GM23248 (cell line): Measurements from ENCODE around the gene CELSR2. TPM values are rescaled to one million over a fixed set of nuclear protein-coding genes. Genes with fewer than 3 reads are reported as not detected.

Experiments used
- DNase-seq: peaks from one replicate; pipeline ENCODE4 v3.0.0-alpha.2; 2015
- H2AFZ ChIP-seq: fragments of 200-600 bp; sonication (generic); 2 replicates; pipeline ENCODE4 v1.6.1; 2016; ENCODE audit warnings: antibody characterized with exemption
- H3F3A ChIP-seq: fragments of 200-600 bp; sonication (generic); 2 replicates; pipeline ENCODE4 v1.6.1; 2016; ENCODE audit warnings: mild to moderate bottlenecking, antibody characterized with exemption, mixed run types; ENCODE audit not compliant: insufficient read depth
- H3K27ac ChIP-seq: fragments of 200-600 bp; sonication (generic); 2 replicates; pipeline ENCODE4 v1.5.1; 2016; ENCODE audit warnings: mild to moderate bottlenecking
- H3K27me3 ChIP-seq: fragments of 200-600 bp; sonication (generic); replicated peaks from 2 replicates; pipeline ENCODE4 v1.6.1; 2016; ENCODE audit warnings: mild to moderate bottlenecking; ENCODE audit not compliant: insufficient read depth
- H3K36me3 ChIP-seq: fragments of 200-600 bp; sonication (generic); 2 replicates; pipeline ENCODE4 v1.6.1; 2016; ENCODE audit warnings: low read depth, mild to moderate bottlenecking
- H3K4me1 ChIP-seq: fragments of 200-600 bp; sonication (generic); 2 replicates; pipeline ENCODE4 v1.6.1; 2016; ENCODE audit warnings: mild to moderate bottlenecking; ENCODE audit not compliant: insufficient read depth
- H3K4me2 ChIP-seq: fragments of 200-600 bp; sonication (generic); one replicate; pipeline ENCODE4 v1.6.1; 2016; ENCODE audit warnings: mild to moderate bottlenecking; ENCODE audit not compliant: unreplicated experiment
- H3K4me3 ChIP-seq: fragments of 200-600 bp; sonication (generic); 2 replicates; pipeline ENCODE4 v1.5.1; 2016; ENCODE audit warnings: mild to moderate bottlenecking
- H3K79me2 ChIP-seq: fragments of 200-600 bp; sonication (generic); 2 replicates; pipeline ENCODE4 v1.6.1; 2016; ENCODE audit warnings: mild to moderate bottlenecking; ENCODE audit not compliant: insufficient read depth
- H3K9ac ChIP-seq: fragments of 200-600 bp; sonication (generic); 2 replicates; pipeline ENCODE4 v1.6.1; 2016; ENCODE audit warnings: mild to moderate bottlenecking
- H3K9me2 ChIP-seq: fragments of 200-600 bp; sonication (generic); 2 replicates; pipeline ENCODE4 v1.6.1; 2016; ENCODE audit warnings: mixed run types, mild to moderate bottlenecking, moderate library complexity; ENCODE audit not compliant: insufficient read depth
- H3K9me3 ChIP-seq: fragments of 200-600 bp; sonication (generic); one replicate; pipeline ENCODE4 v1.6.1; 2017; ENCODE audit warnings: low read depth
- H4K20me1 ChIP-seq: fragments of 200-600 bp; sonication (generic); 2 replicates; pipeline ENCODE4 v1.6.0; 2016; ENCODE audit not compliant: insufficient read depth
- EZH2 ChIP-seq: fragments of 200-600 bp; sonication (generic); IDR thresholded peaks from 2 replicates; pipeline ENCODE4 v1.6.1; 2018; ENCODE audit warnings: antibody characterized with exemption, mild to moderate bottlenecking; ENCODE audit not compliant: insufficient read depth, poor library complexity, severe bottlenecking
- EZH2phosphoT487 ChIP-seq: fragments of 200-600 bp; sonication (generic); IDR thresholded peaks from 2 replicates; pipeline ENCODE4 v1.6.1; 2018; ENCODE audit warnings: antibody characterized with exemption, moderate library complexity, mild to moderate bottlenecking, low read depth; ENCODE audit not compliant: insufficient read depth
- WGBS, 2 experiments: methylation state at CpG; one replicate each; pipeline ENCODE4 v1.1.6; 2015 to 2017; ENCODE audit warnings: low lambda C conversion rate in 2 of 2, low coverage in 1 of 2; ENCODE audit errors: missing lambda C conversion rate in 2 of 2; 5-methylcytosine and 5-hydroxymethylcytosine counted together
- in situ Hi-C: fragments of 300-500 bp; cut with MboI; formaldehyde crosslinking; loops from 2 replicates; pipeline ENCODE4 v1.15.0; 2020
- polyA plus RNA-seq: library from polyadenylated mRNA; unstranded; fragments of >200 nt; fragmentation: Nextera tagmentation; extraction: Ambion mirVana; gene quantifications from 2 replicates; pipeline ENCODE4 v1.2.1, GENCODE V29; 2016
- total RNA-seq: library from RNA; depleted of rRNA; stranded (reverse); fragments of >200 nt; shearing (Covaris generic); gene quantifications from 2 replicates; pipeline ENCODE4 v1.2.3, GENCODE V29; 2014

CELSR2 gene
- total and polyA plus RNA-seq, 2 experiments from 2014 or later, result 0.11 to 0.32 TPM

GRCh38 chr1:109231066-109231465 is 18.3 kb upstream of the CELSR2 start:
- Histone ChIP-seq H3K9ac (no peak overlapping the region), H3K9me3 (no peaks in the 10 kb centered on the region), H3K9me2 (no peaks in the 10 kb centered on the region), H3F3A (peaks cover 22% of the 10 kb centered on the region), H3K4me3 (no peak overlapping the region), H3K79me2 (peaks cover 72% of the 10 kb centered on the region), H3K27ac (no peak overlapping the region), H2AFZ (no peak overlapping the region), H3K27me3 (no peaks in the 10 kb centered on the region), H3K36me3 (peaks cover 85% of the 10 kb centered on the region), H3K4me1 (peaks cover 9% of the 10 kb centered on the region; the same call in 1 of the 2 replicates), H4K20me1 (peaks cover 6% of the 10 kb centered on the region; the same call in 1 of the 2 replicates), H3K4me2 (no peak overlapping the region)
- TF ChIP-seq EZH2 (no peak), EZH2phosphoT487 (no peak)
- DNase-seq, result no peak
- in situ Hi-C loops, result no loop called here
- 54 to 61% methylated on average over 3 of the region's 3 CpGs for WGBS, 2 experiments

DNA sequence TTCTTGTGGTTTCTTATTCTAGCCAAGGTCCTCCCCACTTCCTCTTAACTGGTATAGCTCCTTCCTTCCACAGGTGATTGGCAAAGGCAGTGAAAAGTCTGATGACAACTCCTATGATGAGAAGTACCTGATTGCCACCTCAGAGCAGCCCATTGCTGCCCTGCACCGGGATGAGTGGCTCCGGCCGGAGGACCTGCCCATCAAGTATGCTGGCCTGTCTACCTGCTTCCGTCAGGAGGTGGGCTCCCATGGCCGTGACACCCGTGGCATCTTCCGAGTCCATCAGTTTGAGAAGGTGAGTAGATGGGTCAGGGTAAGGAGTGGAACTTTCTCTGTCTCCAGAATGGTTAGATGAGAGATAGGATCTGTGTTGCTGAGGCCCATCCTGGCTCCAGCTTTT is 14.2 kb upstream of the CELSR2 start:
- no peak for DNase-seq
- no peak overlapping the region for H3K9ac ChIP-seq
- no peak overlapping the region for H3K4me3 ChIP-seq
- H2AFZ ChIP-seq, result no peak overlapping the region
- no peaks in the 10 kb centered on the region for H3K9me2 ChIP-seq
- peaks cover 9% of the 10 kb centered on the region for H3K4me1 ChIP-seq
- peaks cover 55% of the 10 kb centered on the region for H3F3A ChIP-seq
- in situ Hi-C loops, result no loop called here
- H3K4me2 ChIP-seq, result no peak overlapping the region
- H3K27ac ChIP-seq, result no peak overlapping the region
- no peaks in the 10 kb centered on the region for H4K20me1 ChIP-seq
- peaks cover 85% of the 10 kb centered on the region for H3K36me3 ChIP-seq
- no peaks in the 10 kb centered on the region for H3K9me3 ChIP-seq
- TF ChIP-seq EZH2 (no peak), EZH2phosphoT487 (no peak)
- 93 to 94% methylated on average over 7 of the region's 7 CpGs for WGBS, 2 experiments
- H3K79me2 ChIP-seq, result peaks cover 33% of the 10 kb centered on the region
- no peaks in the 10 kb centered on the region for H3K27me3 ChIP-seq

GRCh38 chr1:109237512-109237911 is 11.8 kb upstream of the CELSR2 start:
- DNase-seq, result no peak
- H3K4me3 ChIP-seq, result no peak overlapping the region
- H3K9ac ChIP-seq, result no peak overlapping the region
- no peak overlapping the region for H2AFZ ChIP-seq
- TF ChIP-seq EZH2, result no peak
- no peak for TF ChIP-seq EZH2phosphoT487
- H3K4me1 ChIP-seq, result peaks cover 28% of the 10 kb centered on the region
- no peaks in the 10 kb centered on the region for H3K9me3 ChIP-seq
- no peaks in the 10 kb centered on the region for H3K27me3 ChIP-seq
- peaks cover 62% of the 10 kb centered on the region for H3K36me3 ChIP-seq
- H4K20me1 ChIP-seq, result no peaks in the 10 kb centered on the region
- 97 to 100% methylated on average over 3 of the region's 3 CpGs for WGBS, 2 experiments
- H3K79me2 ChIP-seq, result peaks cover 16% of the 10 kb centered on the region; the same call in 1 of the 2 replicates
- no peak overlapping the region for H3K27ac ChIP-seq
- in situ Hi-C loops, result no loop called here
- peaks cover 65% of the 10 kb centered on the region for H3F3A ChIP-seq
- no peak overlapping the region for H3K4me2 ChIP-seq
- no peaks in the 10 kb centered on the region for H3K9me2 ChIP-seq

- DNase-seq, result no peak
- H3K27ac ChIP-seq, result no peak overlapping the region
- H3K9me3 ChIP-seq, result no peaks in the 10 kb centered on the region
- H3K4me1 ChIP-seq, result peaks cover 30% of the 10 kb centered on the region
- no peaks in the 10 kb centered on the region for H4K20me1 ChIP-seq
- no peak overlapping the region for H3K4me3 ChIP-seq
- H2AFZ ChIP-seq, result no peak overlapping the region
- peaks cover 9% of the 10 kb centered on the region; the same call in 1 of the 2 replicates for H3K79me2 ChIP-seq
- H3K9ac ChIP-seq, result no peak overlapping the region
- in situ Hi-C loops, result no loop called here
- H3K36me3 ChIP-seq, result peaks cover 53% of the 10 kb centered on the region
- no peaks in the 10 kb centered on the region for H3K27me3 ChIP-seq
- peaks cover 62% of the 10 kb centered on the region for H3F3A ChIP-seq
- no peaks in the 10 kb centered on the region for H3K9me2 ChIP-seq
- 65 to 70% methylated on average over 2 of the region's 2 CpGs for WGBS, 2 experiments
- no peak overlapping the region for H3K4me2 ChIP-seq
- TF ChIP-seq EZH2phosphoT487 (no peak), EZH2 (no peak)
Observed at GRCh38 chr1:109238382-109238781, 11.0 kb upstream of the CELSR2 start.

DNA sequence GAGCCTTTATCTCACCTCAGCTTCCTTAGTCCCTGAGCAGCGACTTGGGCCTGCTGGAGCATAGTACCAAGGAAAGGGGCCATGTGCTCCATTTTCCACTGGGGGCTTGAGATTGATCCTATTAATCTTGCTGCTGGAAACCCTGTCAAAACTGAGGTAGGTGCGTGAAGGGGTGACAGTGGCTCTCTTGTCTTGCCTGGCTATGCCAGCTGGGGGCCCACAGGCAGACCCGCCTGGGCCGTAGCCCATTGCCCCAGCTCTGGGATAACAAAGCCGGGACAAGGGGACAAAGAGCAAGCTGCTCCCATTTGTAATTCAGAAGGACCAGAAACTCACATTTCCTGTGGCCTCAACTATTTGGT is 10.3 kb upstream of the CELSR2 start:
- Histone ChIP-seq H3K36me3 (peaks cover 53% of the 10 kb centered on the region), H3K9ac (no peak overlapping the region), H3K4me2 (no peak overlapping the region), H3K27ac (no peak overlapping the region), H2AFZ (no peak overlapping the region), H3K9me2 (no peaks in the 10 kb centered on the region), H4K20me1 (no peaks in the 10 kb centered on the region), H3F3A (peaks cover 62% of the 10 kb centered on the region), H3K9me3 (no peaks in the 10 kb centered on the region), H3K4me3 (no peak overlapping the region), H3K27me3 (no peaks in the 10 kb centered on the region), H3K4me1 (peaks cover 30% of the 10 kb centered on the region), H3K79me2 (peaks cover 7% of the 10 kb centered on the region; the same call in 1 of the 2 replicates)
- no peak for DNase-seq
- 72 to 78% methylated on average over 5 of the region's 5 CpGs for WGBS, 2 experiments
- in situ Hi-C loops, result no loop called here
- TF ChIP-seq EZH2 (no peak), EZH2phosphoT487 (no peak)
